Medulla oblongata (tissue), 1 donor: ENCODE results near the gene GRIK3.
A peak's percentile ranks its signal among the peaks of the same experiment; 100 is the strongest.
"Not testable (repeated sequence)": the region's sequence is repeated elsewhere in the genome, so short reads cannot be mapped to it uniquely, and the experiment has no call there.

Source experiments
- DNase-seq: peaks from one replicate; pipeline ENCODE4 v3.0.0-alpha.2; 2015; ENCODE audit errors: extremely low spot score

The GRIK3 gene

DNA sequence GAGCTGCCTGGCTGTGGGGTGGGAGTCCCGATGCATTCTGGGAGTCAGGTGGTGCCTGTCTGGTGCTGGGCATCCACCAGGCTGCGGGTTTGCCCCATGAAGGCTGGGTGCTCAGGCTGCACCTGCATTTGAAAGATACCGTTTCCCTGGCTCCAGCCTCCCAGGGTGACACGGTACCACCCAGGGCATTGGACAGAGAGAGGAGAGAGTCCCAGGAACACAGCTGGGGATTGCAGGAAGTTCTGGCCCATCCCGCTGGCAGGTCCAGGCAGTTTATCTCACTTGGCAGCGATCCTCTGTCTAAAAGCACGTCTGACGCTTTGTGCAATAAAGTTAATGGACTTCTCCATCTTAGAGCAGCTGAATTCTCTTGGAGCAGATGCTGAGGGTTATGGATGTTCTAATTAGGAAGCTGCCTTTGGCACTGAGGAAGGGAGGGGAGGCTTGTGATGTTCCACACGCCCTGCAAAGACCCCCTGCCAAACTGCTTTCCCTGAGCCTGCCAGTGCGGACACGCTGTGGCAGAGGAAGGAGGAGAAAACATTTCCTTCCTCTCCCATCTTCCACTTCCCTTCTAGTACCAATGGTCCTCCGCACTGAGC lies 246.9 kb downstream of the GRIK3 start:
- no peak for DNase-seq

DNA sequence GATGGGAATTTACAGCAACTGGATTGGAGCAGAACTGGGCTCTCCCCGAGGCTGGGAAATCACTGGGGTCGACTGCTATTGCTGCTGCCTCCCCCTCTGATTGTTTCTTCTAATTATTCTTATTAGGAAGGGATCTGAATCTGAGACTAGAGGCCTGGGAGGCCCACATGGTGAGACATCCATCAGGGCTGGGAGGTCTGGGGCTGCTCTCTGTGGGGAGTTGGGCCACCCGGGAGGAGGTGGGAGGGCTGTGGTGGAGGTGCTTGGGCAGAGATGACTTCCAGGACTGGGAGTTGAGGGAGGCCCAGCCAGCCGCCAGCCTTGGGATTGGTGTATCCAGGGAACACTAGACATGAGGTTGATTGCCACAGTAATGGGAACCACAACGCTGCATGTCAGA lies 247.9 kb downstream of the GRIK3 start:
- DNase-seq, result no peak

DNA sequence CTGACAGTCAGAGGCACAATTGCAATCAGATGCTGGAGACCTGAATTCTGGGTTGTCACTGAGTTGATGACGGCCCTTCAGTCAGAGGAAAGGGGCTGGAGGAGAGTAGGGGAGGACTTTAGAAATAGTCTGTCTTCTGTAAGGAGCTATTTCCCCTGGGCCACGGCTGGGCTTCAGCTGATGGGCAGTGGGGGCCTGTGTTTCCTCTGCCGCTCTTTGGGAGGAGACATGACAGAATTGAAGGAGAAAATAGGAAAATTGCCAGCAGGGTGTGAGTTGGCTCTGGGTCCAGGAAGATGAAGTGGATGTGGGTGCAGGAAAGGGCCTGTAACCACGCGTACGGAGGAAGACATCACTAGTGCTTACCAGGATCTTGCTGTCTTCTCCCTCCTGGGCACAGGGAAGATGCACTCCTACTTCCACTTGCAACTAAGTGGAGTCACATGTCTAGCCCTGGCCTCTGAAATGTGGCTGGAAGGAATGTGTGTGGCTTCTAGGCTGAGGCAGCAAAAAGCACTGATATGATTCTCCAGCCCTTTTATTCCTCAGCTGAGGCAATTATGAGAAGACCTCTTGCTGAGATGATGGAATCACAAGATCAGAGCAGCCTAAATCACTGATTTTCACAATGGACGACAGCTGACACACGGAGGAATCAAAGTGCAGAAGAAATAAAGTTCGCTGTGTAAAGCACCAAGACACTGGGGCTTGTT lies 250.0 kb downstream of the GRIK3 start:
- DNase-seq, result no peak

DNA sequence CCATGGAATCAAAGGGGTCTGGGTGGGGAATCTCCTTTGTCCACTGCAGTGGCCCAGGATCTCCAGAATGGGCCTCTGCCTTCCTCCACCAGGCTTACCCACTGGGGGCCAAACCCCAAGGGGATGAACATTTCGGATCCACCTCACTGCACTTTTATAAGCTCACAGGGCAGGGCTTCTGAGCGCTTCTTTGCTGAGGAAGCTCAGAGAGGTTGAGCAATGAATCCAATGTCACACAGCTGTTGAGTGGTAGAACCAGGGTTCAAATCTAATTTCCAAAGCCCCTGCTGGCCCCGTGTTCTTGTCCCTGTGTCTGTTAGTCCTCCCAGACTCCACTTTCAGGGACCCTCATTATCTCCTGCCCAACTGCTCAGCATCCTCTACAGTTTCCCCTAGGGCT lies 250.8 kb downstream of the GRIK3 start:
- DNase-seq, result no peak

DNA sequence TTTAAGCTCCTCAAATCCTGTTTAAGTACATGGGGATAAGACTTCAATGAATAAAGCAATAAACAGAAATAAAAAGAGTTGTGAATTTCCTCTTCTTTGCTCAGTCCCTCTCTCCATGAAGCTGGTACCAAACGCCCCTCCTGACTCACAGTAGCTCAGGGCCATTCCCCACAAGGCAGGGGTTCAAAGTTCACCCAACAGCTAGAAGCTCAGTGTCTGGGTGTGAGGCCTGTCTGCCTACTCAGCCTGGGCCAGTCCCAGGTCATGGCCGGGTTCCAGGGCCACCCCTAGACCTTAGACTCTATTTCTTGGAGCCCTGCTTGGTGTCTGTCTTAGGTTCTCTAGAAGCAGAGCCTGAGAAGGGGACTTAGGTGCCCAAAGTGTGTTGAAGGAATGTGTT lies 251.5 kb downstream of the GRIK3 start:
- DNase-seq, result no peak

DNA sequence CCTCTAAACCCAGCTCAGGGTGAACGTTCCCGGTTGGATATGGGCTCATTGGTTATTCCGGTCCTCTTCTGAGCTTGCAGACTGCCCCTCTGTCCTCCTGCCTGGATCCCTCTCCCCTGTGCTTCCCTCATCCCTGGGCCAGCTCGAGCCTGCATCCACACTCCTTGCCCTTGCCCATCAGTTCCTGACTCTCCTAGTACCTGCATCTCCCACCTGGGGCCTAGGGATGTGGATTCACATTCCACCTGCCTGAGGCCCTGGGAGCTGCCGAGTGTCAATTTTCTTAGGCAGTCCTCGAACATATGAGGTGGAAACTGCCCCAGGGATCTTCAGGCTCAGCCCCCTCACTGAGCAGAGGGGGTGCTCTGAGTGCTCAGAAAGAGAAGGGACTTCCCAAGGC lies 252.2 kb downstream of the GRIK3 start:
- no peak for DNase-seq

DNA sequence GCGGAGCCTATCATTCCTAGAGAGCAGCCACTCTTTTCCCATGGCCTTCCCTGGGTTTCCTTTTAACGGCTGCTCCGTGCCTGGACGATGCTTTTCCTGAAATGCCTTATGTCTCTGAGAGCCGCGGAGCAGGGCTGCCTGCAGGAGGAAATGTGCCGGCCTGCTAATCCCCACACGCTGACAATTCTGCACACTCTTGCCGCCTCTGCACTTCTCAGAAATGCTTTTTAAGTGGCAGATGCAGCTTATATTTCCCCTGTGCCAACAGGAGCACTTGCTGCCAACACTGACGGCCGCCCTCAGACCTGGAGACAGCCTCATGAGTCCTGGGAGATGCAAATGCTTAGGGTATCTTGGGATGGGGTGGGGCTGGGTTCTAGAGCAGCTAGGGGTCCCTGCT lies 253.2 kb downstream of the GRIK3 start:
- DNase-seq, result no peak

DNA sequence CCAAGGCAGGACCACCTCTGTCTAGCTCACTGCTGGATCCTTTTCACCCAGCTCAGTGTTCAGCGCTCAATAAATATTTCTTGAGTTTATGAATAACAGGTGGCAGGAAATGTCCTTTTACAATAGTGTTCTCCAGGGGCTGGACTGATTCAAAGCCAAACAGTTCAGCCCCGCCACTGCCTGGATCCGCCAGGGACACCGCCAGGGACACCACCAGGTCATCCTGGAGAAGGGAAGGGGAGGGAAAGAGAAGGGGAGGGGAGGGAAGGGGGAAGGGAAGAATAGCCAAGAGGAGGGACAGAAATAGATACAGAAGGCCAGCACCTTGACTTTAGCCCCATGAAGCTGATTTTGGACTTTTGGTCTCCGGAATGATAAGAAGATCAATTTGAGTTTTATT lies 255.6 kb downstream of the GRIK3 start:
- no peak for DNase-seq

DNA sequence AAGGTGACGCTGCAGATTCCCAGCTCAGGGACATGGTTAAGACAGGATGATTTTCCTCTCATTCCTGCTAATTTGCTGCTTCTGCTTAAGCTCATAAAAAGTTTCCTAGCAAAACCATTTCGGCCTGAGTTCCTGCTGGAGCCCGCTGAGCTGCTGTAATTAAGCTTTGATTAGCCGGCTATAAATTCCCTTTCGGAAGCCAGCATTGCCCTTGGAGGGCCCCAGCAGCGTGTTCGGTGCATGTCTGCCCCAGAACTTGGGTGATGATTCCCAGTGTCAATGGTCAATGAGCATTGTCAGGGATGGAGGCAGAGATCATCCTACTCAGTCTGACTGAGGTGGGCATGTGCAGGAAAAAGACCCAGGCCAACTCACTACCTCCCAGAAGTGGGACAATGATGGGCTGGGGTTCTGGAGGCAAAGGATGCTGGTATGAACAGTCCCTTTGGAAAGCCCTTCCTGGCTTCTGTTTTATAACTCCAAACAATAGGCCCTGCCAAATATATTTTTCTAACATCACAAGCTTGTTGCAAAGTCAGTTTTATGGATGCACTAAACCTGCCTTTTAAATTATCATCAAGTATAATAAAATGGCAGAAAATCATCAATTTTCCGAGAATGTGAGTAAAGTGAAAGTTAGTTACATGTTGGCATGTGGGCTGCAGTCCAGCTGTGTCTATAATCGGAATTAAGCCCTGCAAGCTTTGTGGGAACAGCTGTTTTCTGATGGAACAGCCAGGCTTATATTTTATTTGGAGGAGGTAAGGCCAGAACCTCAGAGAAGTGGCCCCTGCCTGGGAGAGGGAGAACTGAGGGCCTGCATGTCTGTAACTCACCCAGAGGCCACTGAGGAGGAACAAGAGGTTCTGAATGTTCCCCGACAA lies 257.1 kb downstream of the GRIK3 start:
- DNase-seq, result no peak

DNA sequence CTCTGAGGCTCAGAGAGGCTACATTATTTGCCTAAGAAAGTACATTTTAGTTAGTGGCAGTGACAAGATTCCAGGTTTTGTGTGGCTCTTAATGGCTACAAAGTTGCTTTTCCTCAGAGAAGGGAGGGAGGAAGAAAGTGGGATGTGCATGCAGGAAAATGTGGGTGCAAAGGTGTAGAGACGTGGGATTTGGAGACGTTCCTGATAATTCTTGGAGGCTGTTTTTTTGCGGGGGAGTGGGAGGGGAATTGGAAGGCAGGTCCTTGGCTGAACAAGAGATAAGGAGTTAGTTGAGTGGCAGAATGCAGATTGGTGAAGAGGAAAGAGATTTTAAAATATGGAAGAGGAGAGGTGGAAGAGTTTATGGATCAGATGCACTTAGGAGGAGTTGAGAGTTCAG lies 258.1 kb downstream of the GRIK3 start:
- no peak for DNase-seq

DNA sequence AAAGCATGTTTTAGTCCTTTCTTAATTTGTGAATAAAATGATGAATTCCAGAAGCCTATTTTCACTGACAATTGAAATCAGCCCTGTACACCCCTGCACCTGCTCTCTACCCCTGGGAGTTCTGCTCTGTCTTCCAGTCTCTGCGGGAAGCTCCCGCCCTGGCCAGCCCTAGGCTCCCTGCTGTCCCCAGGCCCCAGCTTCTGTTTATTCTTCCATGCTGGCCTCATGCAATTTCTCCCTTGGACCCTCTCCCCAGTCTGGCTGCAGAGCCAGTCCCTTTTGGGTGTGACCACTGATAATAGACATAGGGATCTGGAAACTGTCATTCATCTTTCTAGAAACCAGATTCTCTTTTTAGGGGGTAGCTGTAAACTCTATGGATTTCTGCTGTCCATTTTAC lies 258.6 kb downstream of the GRIK3 start:
- no peak for DNase-seq

DNA sequence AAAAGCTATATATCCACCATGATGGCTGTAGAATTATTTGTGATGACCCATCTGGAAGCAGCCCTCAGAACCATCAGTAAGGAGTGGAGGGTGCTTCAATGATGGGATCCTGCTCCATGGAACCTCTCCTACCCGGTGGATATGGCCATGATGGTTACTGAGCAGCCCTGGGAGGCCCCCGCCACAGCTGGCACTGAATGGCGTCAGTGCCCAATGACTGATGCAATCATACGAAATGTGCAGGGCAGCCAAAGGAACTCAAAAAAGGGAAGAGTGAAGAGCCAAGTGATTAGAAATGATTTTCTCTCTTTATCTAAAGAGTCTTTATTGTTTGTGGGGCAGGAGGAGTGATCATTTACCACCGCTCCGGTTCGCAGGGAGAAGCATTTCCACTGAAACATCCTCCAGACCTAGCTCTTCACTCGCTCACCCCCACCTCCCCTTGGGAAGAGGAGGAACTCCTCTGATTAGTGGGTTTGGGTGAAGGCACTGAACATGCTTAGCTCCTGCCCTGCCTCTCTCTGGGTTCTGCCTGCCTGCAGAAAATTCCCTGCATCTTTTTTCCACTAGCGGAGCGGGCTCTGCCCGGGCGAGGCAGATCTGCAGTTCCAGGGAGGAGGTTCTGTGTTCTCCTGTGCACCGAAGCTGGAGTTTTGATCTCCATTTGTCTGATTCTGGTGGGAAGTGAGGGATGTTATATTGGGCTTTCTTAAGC lies 260.3 kb downstream of the GRIK3 start:
- no peak for DNase-seq

DNA sequence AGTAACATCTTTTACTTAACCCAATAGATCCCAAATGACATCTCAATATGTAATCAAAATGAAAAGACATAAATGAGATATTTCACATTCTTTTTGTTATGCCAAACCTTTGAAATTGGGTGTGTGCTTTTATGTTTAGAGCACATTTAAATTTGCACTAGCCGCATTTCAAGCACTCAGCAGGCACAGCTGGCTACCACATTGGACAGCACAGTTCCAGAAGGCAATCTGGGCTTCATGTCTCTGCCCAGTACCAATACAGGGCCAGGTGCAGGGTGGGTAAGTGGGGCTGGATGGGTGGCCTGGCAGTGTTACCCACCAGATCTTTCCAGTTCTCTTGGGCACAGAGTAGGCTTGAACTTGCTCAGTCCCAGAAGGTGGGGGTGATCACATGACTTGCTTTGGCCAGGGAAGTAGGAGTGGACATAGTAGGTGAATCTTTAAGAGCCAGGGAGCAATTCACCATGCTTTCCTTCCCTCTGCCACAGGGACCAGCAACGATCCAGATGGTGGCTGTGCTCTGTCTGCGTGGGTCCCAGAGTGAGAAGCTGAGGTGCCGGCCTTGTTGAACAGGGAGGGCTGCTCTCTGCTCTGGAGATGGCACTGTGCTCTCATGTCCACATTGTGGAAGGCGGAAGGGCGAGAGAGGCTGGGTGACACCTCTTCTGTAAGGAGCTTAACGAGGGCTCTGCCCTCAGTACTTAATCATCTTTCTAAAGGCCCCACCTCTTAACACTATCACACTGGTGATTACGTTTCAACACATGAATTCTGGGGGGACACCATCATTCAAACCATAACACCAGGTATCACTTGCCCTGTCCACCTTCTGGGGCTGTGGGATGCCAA lies 261.4 kb downstream of the GRIK3 start:
- no peak for DNase-seq

DNA sequence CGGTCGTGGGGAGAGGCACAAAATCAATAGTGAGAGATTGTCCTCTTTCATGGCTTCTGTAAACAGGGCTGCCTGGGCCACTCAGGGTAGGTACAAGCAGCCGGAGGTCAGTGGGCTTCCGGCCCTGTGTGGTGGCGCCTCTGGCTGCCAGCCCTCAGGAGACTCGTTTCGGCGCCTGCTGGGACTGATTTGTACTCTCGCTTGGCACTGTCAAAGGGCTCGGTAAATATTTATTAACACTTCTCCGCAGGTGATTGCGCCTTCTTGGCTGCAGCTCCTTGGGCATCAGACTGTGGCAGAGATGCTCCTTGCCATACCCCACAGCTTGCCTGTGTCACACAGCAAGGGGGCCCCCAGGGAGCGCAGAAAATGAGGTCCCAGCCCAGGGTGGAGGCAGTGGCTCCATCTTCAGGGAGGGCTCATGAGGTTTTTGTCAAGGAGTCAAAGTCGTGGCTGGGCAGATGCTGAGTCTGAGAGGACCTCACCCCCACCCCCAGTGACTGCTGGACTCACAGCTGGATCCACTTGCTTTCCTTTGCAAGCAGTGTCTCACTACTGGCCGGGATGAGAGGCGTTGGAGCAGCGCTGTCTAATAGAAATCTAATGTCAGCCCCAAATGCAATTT lies 262.5 kb downstream of the GRIK3 start:
- no peak for DNase-seq

DNA sequence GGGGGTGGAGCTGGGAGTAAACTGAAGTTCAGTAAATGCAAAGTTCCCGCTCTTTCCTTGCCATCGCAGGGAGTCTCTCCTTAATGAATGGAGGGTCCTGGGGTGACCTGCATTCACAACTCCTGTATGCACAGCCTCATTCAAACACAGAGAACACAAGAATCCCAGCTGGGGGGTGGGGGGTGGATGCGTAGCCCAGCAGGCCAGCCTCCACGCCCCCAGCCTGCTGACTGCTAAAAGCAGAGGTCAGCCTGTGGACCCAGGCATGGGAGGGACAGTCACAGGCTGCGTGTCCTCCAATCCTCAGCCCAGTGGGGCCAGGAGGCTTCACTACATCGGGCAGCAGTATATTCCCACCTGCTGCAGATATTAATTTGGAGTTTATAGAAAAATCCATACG lies 263.1 kb downstream of the GRIK3 start:
- DNase-seq, result no peak

DNA sequence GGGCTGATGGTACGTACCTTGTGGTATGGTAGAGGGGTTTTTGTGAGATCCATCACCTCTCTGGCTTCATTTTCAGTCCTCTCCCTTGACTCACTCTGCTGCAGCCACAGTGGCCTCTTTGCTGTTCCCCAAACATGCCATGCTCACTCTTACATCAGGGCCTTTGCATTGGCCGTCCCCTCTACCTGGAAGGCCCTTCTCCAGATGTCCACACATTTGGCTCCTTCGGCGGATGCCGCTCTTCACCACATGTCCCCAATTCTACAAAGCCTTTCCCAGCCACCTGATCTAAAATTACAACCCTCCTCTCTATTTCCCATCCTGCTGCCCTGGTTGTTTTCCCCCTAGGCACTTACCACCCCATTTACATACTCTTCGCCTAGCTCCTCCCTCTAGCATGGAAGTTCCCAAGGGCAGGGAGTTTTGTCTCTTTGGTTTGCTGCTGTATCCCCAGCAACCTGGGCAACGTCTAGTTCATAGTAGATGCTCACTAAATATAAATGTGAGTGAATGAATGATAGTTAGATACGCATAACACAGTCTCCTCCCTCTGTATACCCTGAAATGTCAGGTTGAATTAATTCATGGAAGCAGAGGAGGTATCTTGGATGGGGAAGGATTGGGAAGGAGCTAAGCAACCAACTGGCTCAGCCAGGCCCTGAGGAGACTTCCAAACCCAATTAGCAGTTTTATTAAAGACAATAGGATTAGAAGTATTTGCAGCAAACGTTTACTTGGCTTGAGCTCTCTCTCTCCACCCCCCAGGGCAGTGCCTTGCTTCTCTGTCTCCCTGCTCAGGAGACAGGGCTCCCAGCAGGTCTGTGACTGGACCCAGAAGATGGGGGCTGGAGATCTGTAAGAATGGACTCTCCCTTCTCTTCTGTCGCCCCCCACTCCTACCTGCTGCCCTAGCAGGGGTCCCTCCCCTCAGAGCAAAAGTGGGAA lies 264.2 kb downstream of the GRIK3 start:
- no peak for DNase-seq

DNA sequence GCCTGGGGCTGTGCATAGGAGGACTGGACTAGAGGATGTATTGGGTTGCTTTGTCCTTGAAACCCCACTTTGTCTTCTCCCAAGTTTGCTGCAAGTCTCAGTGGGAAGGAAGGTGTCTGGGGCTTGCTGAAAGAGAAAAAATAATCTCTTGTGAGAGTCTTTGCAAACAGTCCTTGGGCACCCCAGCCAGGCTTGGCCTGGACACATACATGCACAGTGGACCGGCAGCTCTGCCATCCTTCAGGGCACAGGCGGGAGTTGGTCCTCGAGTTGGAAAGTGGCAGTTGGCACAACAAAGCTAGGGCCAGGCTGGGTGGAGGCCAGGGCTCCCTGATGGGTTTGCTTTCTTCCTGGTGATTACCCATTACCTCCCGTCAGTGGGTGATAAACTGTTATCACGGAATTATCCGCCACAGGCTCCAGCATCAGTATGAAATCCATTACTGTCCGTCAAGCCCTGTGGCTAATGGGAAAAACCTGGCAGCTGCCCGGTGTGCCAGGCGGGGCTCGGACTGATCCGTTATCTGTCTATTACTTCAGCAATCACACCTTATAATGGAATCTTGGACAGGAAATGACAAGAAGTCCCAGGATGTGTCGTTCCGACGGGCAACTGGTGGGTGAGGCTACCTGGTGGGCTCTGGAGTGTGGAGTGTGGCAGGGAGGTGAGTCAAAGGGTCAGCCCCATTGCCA lies 265.7 kb downstream of the GRIK3 start:
- DNase-seq, result no peak

DNA sequence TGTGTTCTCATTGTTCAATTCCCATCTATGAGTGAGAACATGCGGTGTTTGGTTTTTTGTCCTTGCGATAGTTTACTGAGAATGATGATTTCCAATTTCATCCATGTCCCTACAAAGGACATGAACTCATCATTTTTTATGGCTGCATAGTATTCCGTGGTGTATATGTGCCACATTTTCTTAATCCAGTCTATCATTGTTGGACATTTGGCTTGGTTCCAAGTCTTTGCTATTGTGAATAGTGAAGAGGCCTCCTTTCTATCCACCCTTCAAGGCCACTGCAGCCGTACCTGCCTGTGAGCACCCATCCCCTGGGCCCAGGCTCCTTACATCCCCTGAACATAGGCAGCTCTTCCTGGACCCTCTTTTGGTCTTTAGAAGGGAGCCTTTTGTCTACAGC lies 266.9 kb downstream of the GRIK3 start:
- not testable (repeated sequence) for DNase-seq

DNA sequence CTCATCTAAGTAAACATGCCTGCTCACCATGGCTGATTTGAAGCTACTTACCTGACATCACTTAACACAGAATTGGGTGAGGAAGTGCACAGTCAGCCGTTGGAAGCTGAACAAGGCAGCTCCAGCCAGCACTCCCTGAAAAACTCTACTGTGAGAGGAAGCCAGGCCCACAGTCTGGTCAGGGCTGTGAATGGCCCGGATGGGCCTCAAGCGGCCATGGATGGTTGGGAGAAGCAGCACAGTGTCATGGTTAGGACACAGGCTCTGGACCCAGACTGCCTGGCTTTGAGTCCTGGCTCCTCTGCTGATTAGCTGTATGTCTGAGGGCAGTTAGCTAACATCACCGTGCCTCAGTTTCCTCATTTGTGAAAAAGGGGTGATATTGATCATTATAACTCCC lies 267.8 kb downstream of the GRIK3 start:
- peak; percentile 3 for DNase-seq
